Activated CD4-positive, alpha-beta memory T cell treated with anti-CD3 and anti-CD28 coated beads for 36 hours (primary cell): ENCODE measurements around the gene ZSWIM5. TPM values are rescaled to one million over a fixed set of nuclear protein-coding genes. Genes with fewer than 3 reads are reported as not detected.
"Not testable (repeated sequence)": the region's sequence is repeated elsewhere in the genome, so short reads cannot be mapped to it uniquely, and the experiment has no call there.

ENCODE experiments used
- CTCF ChIA-PET: fragments of 350-600 bp; sonication (Branson Sonifier 250); formaldehyde crosslinking; loops from one replicate; lab custom pipeline; 2021; ENCODE audit warnings: antibody characterized with exemption, inconsistent platforms; lab: Charles Lee
- POLR2A ChIA-PET: fragments of 350-600 bp; sonication (Branson Sonifier 250); formaldehyde crosslinking; loops from one replicate; lab custom pipeline; 2021; ENCODE audit warnings: antibody characterized with exemption; lab: Charles Lee
- DNase-seq: peaks from one replicate; pipeline ENCODE4 v3.0.0-alpha.2; 2020
- H3K27ac Mint-ChIP-seq: one replicate; pipeline ENCODE4 v1.8.0; 2021; ENCODE audit warnings: mixed read lengths
- H3K27me3 Mint-ChIP-seq: one replicate; pipeline ENCODE4 v1.8.0; 2021; ENCODE audit warnings: mixed read lengths
- H3K36me3 Mint-ChIP-seq: one replicate; pipeline ENCODE4 v1.8.0; 2021; ENCODE audit warnings: mixed read lengths
- H3K4me1 Mint-ChIP-seq: one replicate; pipeline ENCODE4 v1.8.0; 2021; ENCODE audit warnings: low read depth, mixed read lengths
- H3K4me3 Mint-ChIP-seq: one replicate; pipeline ENCODE4 v1.8.0; 2021; ENCODE audit warnings: mild to moderate bottlenecking, mixed read lengths
- H3K9me3 Mint-ChIP-seq: one replicate; pipeline ENCODE4 v1.8.0; 2021; ENCODE audit warnings: mixed read lengths
- intact Hi-C: fragments of 100-400 bp; cut with micrococcal nuclease; formaldehyde crosslinking; loops from one replicate; pipeline ENCODE4 v1.15.1; 2023
- total RNA-seq, 2 experiments: library from RNA; stranded (reverse); gene quantifications; one replicate each; pipeline ENCODE4 v1.2.3, GENCODE V29; 2021

ZSWIM5 gene
- total RNA-seq, 2 experiments from 2014 or later, result 0.51 to 0.59 TPM

GRCh38 chr1:45007311-45007710, 199.1 kb downstream of the ZSWIM5 start:
- H3K9me3 Mint-ChIP-seq, result no peaks in the 10 kb centered on the region
- intact Hi-C loops, result no loop called here
- H3K4me3 Mint-ChIP-seq, result no peak overlapping the region
- ChIA-PET POLR2A (no interaction called here), CTCF (interaction anchor here (0.8 kb wide), 1 partner anchor 11 kb away, joined by 3 read pairs; no protein-coding TSS in a partner anchor)
- DNase-seq, result no peak
- H3K4me1 Mint-ChIP-seq, result peaks cover 25% of the 10 kb centered on the region
- H3K27ac Mint-ChIP-seq, result no peak overlapping the region
- H3K36me3 Mint-ChIP-seq, result peaks cover 29% of the 10 kb centered on the region
- no peaks in the 10 kb centered on the region for H3K27me3 Mint-ChIP-seq

- Mint-ChIP-seq H3K9me3 (no peaks in the 10 kb centered on the region), H3K4me1 (peaks cover 18% of the 10 kb centered on the region), H3K4me3 (no peak overlapping the region), H3K36me3 (peaks cover 31% of the 10 kb centered on the region), H3K27me3 (no peaks in the 10 kb centered on the region), H3K27ac (no peak overlapping the region)
- intact Hi-C loops, result no loop called here
- DNase-seq, result no peak
- ChIA-PET CTCF (no interaction called here), POLR2A (no interaction called here)
These were observed 200.6 kb downstream of the ZSWIM5 start for GRCh38 chr1:45005761-45006160.

GRCh38 chr1:45004281-45004920, 202.0 kb downstream of the ZSWIM5 start:
- H3K9me3 Mint-ChIP-seq, result no peaks in the 10 kb centered on the region
- H3K4me3 Mint-ChIP-seq, result no peak overlapping the region
- intact Hi-C loops, result no loop called here
- no peak overlapping the region for H3K27ac Mint-ChIP-seq
- H3K36me3 Mint-ChIP-seq, result peaks cover 31% of the 10 kb centered on the region
- ChIA-PET CTCF (no interaction called here), POLR2A (no interaction called here)
- no peak for DNase-seq
- H3K27me3 Mint-ChIP-seq, result no peaks in the 10 kb centered on the region
- peaks cover 13% of the 10 kb centered on the region for H3K4me1 Mint-ChIP-seq

GRCh38 chr1:45003741-45004140, 202.7 kb downstream of the ZSWIM5 start:
- H3K9me3 Mint-ChIP-seq, result no peaks in the 10 kb centered on the region
- ChIA-PET CTCF (no interaction called here), POLR2A (no interaction called here)
- no peaks in the 10 kb centered on the region for H3K27me3 Mint-ChIP-seq
- H3K4me3 Mint-ChIP-seq, result no peak overlapping the region
- H3K27ac Mint-ChIP-seq, result no peak overlapping the region
- intact Hi-C loops, result no loop called here
- no peak for DNase-seq
- H3K36me3 Mint-ChIP-seq, result peaks cover 28% of the 10 kb centered on the region
- peaks cover 8% of the 10 kb centered on the region for H3K4me1 Mint-ChIP-seq

GRCh38 chr1:45002650-45003645, 203.5 kb downstream of the ZSWIM5 start:
- no peaks in the 10 kb centered on the region for H3K9me3 Mint-ChIP-seq
- ChIA-PET CTCF (no interaction called here), POLR2A (interaction anchor here (1.1 kb wide), 1 partner anchor 8 kb away, joined by 3 read pairs; the partner anchor contains the start of gene HECTD3)
- H3K27ac Mint-ChIP-seq, result no peak overlapping the region
- peaks cover 8% of the 10 kb centered on the region for H3K4me1 Mint-ChIP-seq
- DNase-seq, result no peak
- H3K27me3 Mint-ChIP-seq, result no peaks in the 10 kb centered on the region
- intact Hi-C loops, result no loop called here
- H3K4me3 Mint-ChIP-seq, result no peak overlapping the region
- H3K36me3 Mint-ChIP-seq, result peaks cover 28% of the 10 kb centered on the region

GRCh38 chr1:45001576-45001975, 204.8 kb downstream of the ZSWIM5 start:
- H3K4me3 Mint-ChIP-seq, H3K9me3 Mint-ChIP-seq, CTCF ChIA-PET, intact Hi-C loops, H3K27ac Mint-ChIP-seq, H3K4me1 Mint-ChIP-seq, DNase-seq, H3K27me3 Mint-ChIP-seq: not testable (repeated sequence)
- peaks cover 21% of the 10 kb centered on the region for H3K36me3 Mint-ChIP-seq
- POLR2A ChIA-PET, result interaction anchor here (1.1 kb wide), 1 partner anchor 9 kb away, joined by 3 read pairs; the partner anchor contains the start of gene HECTD3

GRCh38 chr1:45001011-45001481, 205.4 kb downstream of the ZSWIM5 start:
- intact Hi-C loops, result no loop called here

GRCh38 chr1:44999232-44999631, 207.2 kb downstream of the ZSWIM5 start:
- no peaks in the 10 kb centered on the region for H3K27me3 Mint-ChIP-seq
- CTCF ChIA-PET, result interaction anchor here (1.0 kb wide), 2 partner anchors 12 to 15 kb away, joined by 3 read pairs; no protein-coding TSS in a partner anchor
- POLR2A ChIA-PET, result no interaction called here

More at GRCh38 chr1:45001011-45001481, 205.4 kb downstream of the ZSWIM5 start:
- Mint-ChIP-seq H3K27me3 (no peaks in the 10 kb centered on the region), H3K27ac (peak overlapping the region; percentile 19), H3K36me3 (peaks cover 19% of the 10 kb centered on the region), H3K9me3 (no peaks in the 10 kb centered on the region), H3K4me1 (peaks cover 8% of the 10 kb centered on the region), H3K4me3 (no peak overlapping the region)
- CTCF ChIA-PET, result no interaction called here
- no peak for DNase-seq
- POLR2A ChIA-PET, result no interaction called here

GRCh38 chr1:44995467-44996238, 210.8 kb downstream of the ZSWIM5 start:
- DNase-seq, result no peak
- Mint-ChIP-seq H3K9me3 (no peaks in the 10 kb centered on the region), H3K27me3 (no peaks in the 10 kb centered on the region), H3K4me3 (no peak overlapping the region), H3K36me3 (no peaks in the 10 kb centered on the region), H3K27ac (no peak overlapping the region), H3K4me1 (peaks cover 3% of the 10 kb centered on the region)
- ChIA-PET CTCF (no interaction called here), POLR2A (no interaction called here)
- intact Hi-C loops, result no loop called here

More at GRCh38 chr1:44999232-44999631, 207.2 kb downstream of the ZSWIM5 start:
- DNase-seq, result no peak
- Mint-ChIP-seq H3K4me3 (no peak overlapping the region), H3K36me3 (peaks cover 12% of the 10 kb centered on the region), H3K27ac (no peak overlapping the region), H3K4me1 (peaks cover 8% of the 10 kb centered on the region), H3K9me3 (no peaks in the 10 kb centered on the region)
- intact Hi-C loops, result no loop called here

GRCh38 chr1:44994309-44994898, 212.0 kb downstream of the ZSWIM5 start:
- no peak overlapping the region for H3K27ac Mint-ChIP-seq
- CTCF ChIA-PET, result no interaction called here
- no peak overlapping the region for H3K4me3 Mint-ChIP-seq
- intact Hi-C loops, result no loop called here
- H3K36me3 Mint-ChIP-seq, result no peaks in the 10 kb centered on the region
- no peaks in the 10 kb centered on the region for H3K4me1 Mint-ChIP-seq
- POLR2A ChIA-PET, result no interaction called here
- H3K9me3 Mint-ChIP-seq, result no peaks in the 10 kb centered on the region
- no peaks in the 10 kb centered on the region for H3K27me3 Mint-ChIP-seq
- DNase-seq, result no peak

GRCh38 chr1:44988531-44989156, 217.8 kb downstream of the ZSWIM5 start:
- Mint-ChIP-seq H3K4me3 (peak overlapping the region; percentile 1), H3K4me1 (peaks cover 21% of the 10 kb centered on the region), H3K27ac (no peak overlapping the region), H3K36me3 (peaks cover 5% of the 10 kb centered on the region), H3K9me3 (no peaks in the 10 kb centered on the region), H3K27me3 (no peaks in the 10 kb centered on the region)
- ChIA-PET POLR2A (interaction anchor here (0.6 to 1.5 kb wide), 3 partner anchors 23 to 213 kb away, joined by 4 to 5 read pairs (median 4); partner anchors contain the start of gene RPS8), CTCF (interaction anchor here (0.7 to 2.2 kb wide), 2 partner anchors 22 to 26 kb away, joined by 3 to 8 read pairs; partner anchors contain the start of gene HECTD3)
- DNase-seq, result no peak
- intact Hi-C loops, result loop anchor here (10.0 kb wide), 1 partner anchor 254 kb away; the partner anchor contains the start of genes KIF2C and RNU5D-1
